Activated T-cell treated with anti-CD3 and anti-CD28 coated beads, Interleukin-2, amount 50 U/mL, for 4 hours (primary cell): Measurements from ENCODE around the gene PIK3CB. TPM values are rescaled to one million over a fixed set of nuclear protein-coding genes. Genes with fewer than 3 reads are reported as not detected.
"Not testable (repeated sequence)": the region's sequence is repeated elsewhere in the genome, so short reads cannot be mapped to it uniquely, and the experiment has no call there.

Experiments used
- ATAC-seq, 2 donors: fragments of 200-7000 bp; cut with Tn5 transposase; one replicate each; pipeline ENCODE4 v1.10.0; 2021
- DNase-seq: peaks from one replicate; pipeline ENCODE4 v3.0.0-alpha.2; 2020
- H3K27me3 Mint-ChIP-seq: one replicate; pipeline ENCODE4 v1.8.0; 2021; ENCODE audit warnings: low read depth, mixed read lengths
- H3K36me3 Mint-ChIP-seq: one replicate; pipeline ENCODE4 v1.8.0; 2022; ENCODE audit warnings: mixed read lengths; ENCODE audit not compliant: insufficient read depth
- H3K4me1 Mint-ChIP-seq: one replicate; pipeline ENCODE4 v1.8.0; 2021; ENCODE audit warnings: low read depth, mixed read lengths
- H3K4me3 Mint-ChIP-seq: one replicate; pipeline ENCODE4 v1.8.0; 2021; ENCODE audit warnings: mild to moderate bottlenecking, moderate library complexity, mixed read lengths
- H3K9me3 Mint-ChIP-seq: one replicate; pipeline ENCODE4 v1.8.0; 2021; ENCODE audit warnings: mixed read lengths
- total RNA-seq, 3 donors: library from RNA; stranded (reverse); gene quantifications; one replicate each; pipeline ENCODE4 v1.2.1, GENCODE V29; 2021

Gene PIK3CB
- total RNA-seq, 3 donors from 2014 or later, result 16.1 to 19.0 (median 17.9) TPM

DNA sequence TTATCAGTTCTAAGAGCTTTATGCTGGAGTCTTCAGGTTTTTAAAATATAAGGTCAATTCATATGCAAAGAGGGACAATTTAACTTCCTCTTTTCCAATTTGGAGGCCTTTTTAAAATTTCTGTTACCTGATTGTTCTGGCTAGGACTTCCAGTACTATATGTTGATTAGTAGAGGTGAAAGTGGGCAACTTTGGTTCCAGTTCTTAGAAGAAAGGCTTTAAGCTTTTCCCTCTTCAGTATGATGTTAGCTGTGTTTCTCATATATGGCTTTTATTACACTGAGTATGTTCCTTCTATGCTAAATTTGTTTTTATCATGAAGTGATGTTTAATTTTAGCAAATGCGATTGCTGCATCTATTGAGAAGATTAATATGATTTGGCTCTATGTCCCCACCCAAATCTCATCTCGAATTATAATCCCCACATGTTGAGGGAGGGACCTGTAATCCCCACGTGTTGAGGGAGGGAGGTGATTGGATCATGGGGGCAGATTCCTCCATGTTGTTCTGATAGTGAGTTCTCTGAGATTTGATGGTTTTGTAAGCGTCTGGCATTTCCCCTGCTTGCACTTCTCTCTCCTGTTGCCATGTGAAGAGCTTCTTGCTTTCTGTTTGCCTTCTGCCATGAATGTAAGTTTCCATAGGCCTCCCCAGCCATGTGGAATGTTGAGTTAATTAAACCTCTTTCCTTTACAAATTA lies 192.4 kb downstream of the PIK3CB start:
- H3K4me1 Mint-ChIP-seq, result no peaks in the 10 kb centered on the region
- ATAC-seq, result no peak
- H3K4me3 Mint-ChIP-seq, result no peak overlapping the region
- H3K9me3 Mint-ChIP-seq, result peaks cover 59% of the 10 kb centered on the region
- no peak for DNase-seq
- H3K36me3 Mint-ChIP-seq, result peaks cover 6% of the 10 kb centered on the region
- H3K27me3 Mint-ChIP-seq, result no peaks in the 10 kb centered on the region

DNA sequence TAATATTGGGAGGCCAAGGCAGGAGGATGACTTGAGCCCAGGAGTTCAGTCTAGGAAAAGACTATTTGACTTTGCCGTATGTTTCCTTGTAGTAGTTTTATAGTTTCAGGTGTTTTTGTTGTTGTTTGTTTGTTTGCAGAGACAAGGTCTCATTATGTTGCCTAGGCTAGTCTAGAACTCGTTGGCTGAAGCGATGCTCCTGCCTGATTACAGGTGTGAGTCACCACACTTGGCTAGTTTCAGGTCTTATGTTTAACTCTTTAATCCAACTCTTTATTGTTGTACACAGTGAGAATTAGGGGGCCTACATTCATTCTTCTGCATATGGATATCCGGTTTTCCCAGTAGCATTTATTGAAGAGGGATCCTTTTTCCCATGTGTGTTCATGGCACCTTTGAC lies 194.2 kb downstream of the PIK3CB start:
- ATAC-seq (no peak), DNase-seq (no peak)
- Mint-ChIP-seq H3K9me3 (peaks cover 46% of the 10 kb centered on the region), H3K36me3 (peaks cover 7% of the 10 kb centered on the region), H3K4me1 (no peaks in the 10 kb centered on the region), H3K27me3 (no peaks in the 10 kb centered on the region), H3K4me3 (no peak overlapping the region)

DNA sequence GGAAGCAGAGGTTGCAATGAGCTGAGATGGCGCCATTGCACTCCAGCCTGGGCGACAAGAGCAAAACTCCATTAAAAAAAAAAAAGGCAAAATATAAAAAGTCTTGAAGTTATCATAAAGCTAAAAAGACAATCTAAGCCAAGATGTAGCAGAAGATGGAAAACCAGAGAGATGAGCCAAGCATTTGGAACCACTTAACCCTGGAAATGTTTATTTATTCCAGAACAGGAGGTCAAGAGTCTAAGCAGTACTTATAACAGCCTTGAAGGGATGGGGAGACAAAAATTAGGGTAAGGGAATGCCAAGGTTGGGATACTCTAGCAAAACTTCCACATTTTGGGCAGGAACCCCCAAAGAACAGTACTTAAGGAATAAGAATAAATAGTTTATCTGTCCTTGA lies 196.1 kb downstream of the PIK3CB start:
- H3K36me3 Mint-ChIP-seq, result peaks cover 7% of the 10 kb centered on the region
- ATAC-seq (no peak), DNase-seq (no peak)
- peaks cover 32% of the 10 kb centered on the region for H3K9me3 Mint-ChIP-seq
- H3K4me3 Mint-ChIP-seq, result no peak overlapping the region
- no peaks in the 10 kb centered on the region for H3K4me1 Mint-ChIP-seq
- H3K27me3 Mint-ChIP-seq, result no peaks in the 10 kb centered on the region

DNA sequence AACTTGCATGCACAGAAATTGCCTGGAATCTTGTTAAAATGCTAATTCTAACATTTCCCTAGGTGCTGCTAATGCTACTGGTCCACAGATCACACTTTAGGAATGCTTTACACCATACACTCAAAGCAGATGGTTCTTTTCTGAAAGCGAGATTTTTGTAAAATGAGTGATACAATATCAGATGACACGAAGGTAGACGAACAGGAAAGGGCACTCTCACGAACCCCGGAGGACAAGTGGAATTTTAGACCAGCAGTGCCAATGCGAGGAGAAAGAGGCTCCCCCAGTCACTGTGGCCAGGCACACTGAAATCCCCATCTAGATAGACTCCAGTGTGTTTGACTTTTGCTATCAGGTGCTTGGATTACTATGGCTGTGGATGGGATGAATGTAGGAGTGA lies 205.2 kb downstream of the PIK3CB start:
- H3K9me3 Mint-ChIP-seq, result no peaks in the 10 kb centered on the region
- ATAC-seq (no peak), DNase-seq (no peak)
- H3K4me1 Mint-ChIP-seq, result no peaks in the 10 kb centered on the region
- no peak overlapping the region for H3K4me3 Mint-ChIP-seq
- no peaks in the 10 kb centered on the region for H3K27me3 Mint-ChIP-seq
- peaks cover 3% of the 10 kb centered on the region for H3K36me3 Mint-ChIP-seq

DNA sequence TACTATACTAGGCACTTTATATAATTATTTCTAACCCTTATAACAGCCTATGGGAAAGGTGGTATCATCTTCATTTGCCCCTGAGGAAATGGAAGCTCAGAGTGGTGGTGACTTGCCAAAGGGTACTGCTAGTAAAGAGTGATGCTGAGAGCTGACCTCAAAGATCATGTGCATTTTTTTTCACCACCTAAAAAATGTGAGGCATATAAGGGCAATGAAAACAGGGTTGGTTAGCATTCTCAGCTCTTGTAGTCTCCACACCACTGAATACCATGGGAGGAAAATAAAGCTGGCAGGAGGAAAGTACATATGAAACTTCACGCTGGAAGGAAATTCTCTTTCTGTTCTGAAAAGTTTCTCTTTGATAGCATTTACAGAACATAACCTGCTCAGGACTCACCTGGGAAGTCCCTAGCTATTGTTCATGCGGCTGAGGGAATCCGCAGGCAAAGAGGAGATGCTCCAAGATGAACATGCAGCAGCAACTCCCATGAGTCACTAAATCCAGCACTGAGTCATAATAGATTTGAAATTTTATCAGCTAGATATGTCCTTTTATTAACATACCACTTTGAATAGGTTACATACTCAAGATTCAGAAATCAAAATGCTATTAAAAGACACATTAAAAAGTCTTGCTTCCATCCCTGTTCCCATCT lies 208.9 kb downstream of the PIK3CB start:
- DNase-seq (no peak), ATAC-seq (no peak)
- no peaks in the 10 kb centered on the region for H3K4me1 Mint-ChIP-seq
- peaks cover 4% of the 10 kb centered on the region for H3K36me3 Mint-ChIP-seq
- no peaks in the 10 kb centered on the region for H3K9me3 Mint-ChIP-seq
- H3K4me3 Mint-ChIP-seq, result no peak overlapping the region
- H3K27me3 Mint-ChIP-seq, result no peaks in the 10 kb centered on the region

DNA sequence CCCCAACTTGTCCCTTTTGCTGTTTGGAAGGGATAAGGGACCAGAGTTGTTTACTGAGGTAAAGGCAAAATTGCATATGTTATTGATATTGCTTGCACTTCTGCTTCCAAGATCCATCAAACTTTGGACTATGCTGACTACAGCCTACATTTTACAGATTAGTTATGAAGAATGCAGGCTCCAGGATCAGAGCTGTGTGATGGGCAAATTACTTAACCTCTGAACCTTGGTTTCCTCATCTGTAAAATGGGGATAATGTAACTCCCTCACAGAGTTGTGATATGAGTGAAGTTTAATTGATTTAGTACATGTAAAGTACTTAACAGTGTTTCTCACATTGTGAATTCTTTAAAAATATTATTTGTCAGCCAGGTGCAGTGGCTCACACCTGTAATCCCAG lies 210.2 kb downstream of the PIK3CB start:
- Mint-ChIP-seq H3K4me1 (no peaks in the 10 kb centered on the region), H3K36me3 (peaks cover 2% of the 10 kb centered on the region), H3K4me3 (no peak overlapping the region), H3K27me3 (no peaks in the 10 kb centered on the region), H3K9me3 (no peaks in the 10 kb centered on the region)
- ATAC-seq, result no peak
- no peak for DNase-seq

DNA sequence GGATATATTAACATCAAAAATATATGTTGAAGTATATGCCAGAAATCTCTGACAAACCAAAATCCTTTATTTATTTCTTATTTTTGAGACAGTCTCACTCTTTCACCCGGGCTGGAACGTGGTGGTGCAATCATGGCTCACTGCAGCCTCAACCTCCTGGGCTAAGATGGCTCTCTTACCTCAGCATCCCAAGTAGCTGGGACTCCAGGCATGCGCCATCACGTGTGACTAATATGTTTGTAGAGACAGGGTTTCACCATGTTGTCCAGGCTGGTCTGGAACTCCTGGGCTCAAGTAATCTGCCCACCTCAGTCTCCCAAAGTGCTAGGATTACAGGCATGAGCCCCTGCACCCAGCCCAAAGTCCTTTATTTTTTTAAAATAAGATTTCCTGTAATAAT lies 214.3 kb downstream of the PIK3CB start:
- ATAC-seq, result no peak
- no peak overlapping the region for H3K4me3 Mint-ChIP-seq
- no peaks in the 10 kb centered on the region for H3K4me1 Mint-ChIP-seq
- H3K27me3 Mint-ChIP-seq, result no peaks in the 10 kb centered on the region
- peaks cover 2% of the 10 kb centered on the region for H3K36me3 Mint-ChIP-seq
- no peak for DNase-seq
- H3K9me3 Mint-ChIP-seq, result no peaks in the 10 kb centered on the region

DNA sequence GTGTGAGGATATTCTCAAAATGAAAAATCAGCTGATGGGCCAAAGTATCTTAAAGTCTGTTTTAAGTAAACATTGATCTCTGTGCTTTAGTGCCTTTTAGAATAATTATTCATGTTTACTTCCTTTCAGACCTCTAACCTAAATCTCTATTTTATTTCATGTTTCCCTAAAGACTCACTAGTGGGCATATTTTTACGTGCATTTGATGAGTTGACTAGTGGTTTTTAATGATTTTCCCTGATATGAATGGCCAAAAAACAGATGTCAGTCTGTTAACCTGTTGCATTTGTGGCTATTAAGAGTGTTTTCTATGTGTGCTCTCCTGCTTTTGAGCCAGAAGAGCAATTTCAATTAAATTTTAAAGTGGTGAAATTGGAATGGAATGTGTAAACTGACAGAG lies 219.3 kb downstream of the PIK3CB start:
- ATAC-seq (no peak), DNase-seq (no peak)
- Mint-ChIP-seq H3K4me1 (no peaks in the 10 kb centered on the region), H3K4me3 (no peak overlapping the region), H3K9me3 (no peaks in the 10 kb centered on the region), H3K27me3 (no peaks in the 10 kb centered on the region), H3K36me3 (peaks cover 1% of the 10 kb centered on the region)

DNA sequence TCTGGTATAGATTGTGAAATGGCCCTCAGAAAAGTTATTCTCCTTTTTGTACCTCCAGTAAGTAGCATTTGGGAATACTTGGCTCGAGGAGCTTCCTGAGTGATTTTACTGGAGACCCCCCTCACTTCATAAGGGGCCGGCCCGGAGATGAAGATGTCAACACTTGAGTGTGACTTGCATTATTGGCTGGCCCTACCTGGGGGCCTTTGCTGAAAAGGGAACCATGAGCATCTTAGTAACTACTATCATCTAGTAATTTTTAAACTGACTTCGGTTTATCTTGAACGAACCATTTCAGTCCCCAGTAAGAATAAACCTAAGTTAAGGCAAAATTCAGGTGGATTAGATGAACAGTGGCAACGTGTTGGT lies 224.8 kb downstream of the PIK3CB start:
- H3K36me3 Mint-ChIP-seq, result peaks cover 1% of the 10 kb centered on the region
- no peak for ATAC-seq
- no peak for DNase-seq
- H3K4me3 Mint-ChIP-seq, result peak overlapping the region; percentile 84
- H3K27me3 Mint-ChIP-seq, result no peaks in the 10 kb centered on the region
- H3K4me1 Mint-ChIP-seq, result peaks cover 12% of the 10 kb centered on the region
- no peaks in the 10 kb centered on the region for H3K9me3 Mint-ChIP-seq

DNA sequence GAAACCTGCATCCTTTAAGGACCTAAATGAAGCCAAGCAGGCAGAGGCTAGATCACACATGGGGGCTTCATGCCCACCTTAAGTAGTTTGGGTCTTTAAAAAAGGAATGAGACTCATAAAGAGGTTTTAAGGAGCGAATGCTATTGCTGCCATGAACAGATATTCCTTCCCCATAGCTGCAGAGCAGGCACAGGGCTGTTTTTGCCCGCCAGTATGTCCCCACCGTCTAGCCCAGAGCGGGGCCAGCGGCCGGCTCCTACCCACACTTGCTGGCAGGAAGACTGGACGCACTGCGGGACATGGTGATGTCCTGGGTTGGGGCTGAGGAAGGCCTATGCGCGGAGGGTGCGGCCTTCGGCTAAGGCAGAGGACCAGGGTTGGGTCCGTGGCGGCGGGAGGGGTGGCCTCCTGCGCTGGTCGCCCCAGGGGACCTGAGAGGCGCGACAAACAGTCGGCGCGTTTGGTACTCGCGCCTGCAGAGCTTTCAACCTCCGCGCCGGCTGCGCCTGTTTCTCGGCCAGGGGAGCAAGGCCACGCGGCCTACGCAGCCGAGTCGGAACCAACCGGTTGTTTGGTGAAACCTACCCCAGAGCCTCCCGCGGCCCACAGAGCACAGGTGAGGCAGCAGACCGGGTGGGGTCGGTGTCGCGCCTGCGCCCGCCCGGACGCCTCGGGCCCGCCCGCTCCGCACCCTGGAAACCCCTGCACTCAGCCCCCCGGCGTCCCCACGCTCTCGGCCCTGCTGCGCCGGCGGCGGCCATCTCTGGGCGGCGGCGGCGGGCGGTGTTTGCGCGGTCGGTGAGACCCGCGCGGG lies 226.2 kb downstream of the PIK3CB start, which contains the start of gene FAIM:
Gene FAIM (plus strand): TSS at position 450 of the 814 bp plus-strand sequence. CDS start 10,956 bp downstream, outside the sequence.
- no peaks in the 10 kb centered on the region for H3K27me3 Mint-ChIP-seq
- ATAC-seq, result peak; percentile 87 to 89
- H3K36me3 Mint-ChIP-seq, result peaks cover 2% of the 10 kb centered on the region
- H3K4me1 Mint-ChIP-seq, result peaks cover 12% of the 10 kb centered on the region
- no peaks in the 10 kb centered on the region for H3K9me3 Mint-ChIP-seq
- peak within 1 kb of the TSS; percentile 84 for H3K4me3 Mint-ChIP-seq
- peak; percentile 64 for DNase-seq

DNA sequence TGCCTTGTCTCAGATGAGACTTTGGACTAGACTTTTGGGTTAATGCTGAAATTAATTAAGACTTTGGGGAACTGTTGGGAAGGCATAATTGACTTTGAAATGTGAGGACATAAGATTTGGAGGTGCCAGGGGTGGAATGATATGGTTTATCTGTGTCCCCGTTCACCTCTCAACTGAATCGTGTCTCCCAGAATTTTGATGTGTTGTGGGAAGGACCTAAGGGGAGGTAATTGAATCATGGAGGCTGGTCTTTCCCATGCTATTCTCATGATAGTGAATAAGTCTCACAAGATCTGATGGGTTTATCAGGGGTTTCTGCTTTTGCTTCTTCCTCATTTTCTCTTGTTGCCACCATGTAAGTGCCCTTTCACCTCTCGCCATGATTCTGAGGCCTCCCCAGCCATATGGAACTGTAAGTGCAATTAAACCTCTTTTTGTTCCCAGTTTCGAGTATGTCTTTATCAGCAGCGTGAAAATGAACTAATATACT lies 230.6 kb downstream of the PIK3CB start:
- not testable (repeated sequence) for DNase-seq, H3K4me3 Mint-ChIP-seq, H3K36me3 Mint-ChIP-seq, ATAC-seq, H3K9me3 Mint-ChIP-seq, H3K4me1 Mint-ChIP-seq, H3K27me3 Mint-ChIP-seq

Other genes starting within 250 kb of the PIK3CB start
- gene CEP70, start 240.7 kb downstream of the PIK3CB start, total RNA-seq, result 1 to 10 TPM; 5.1 to 7.0 (median 5.2) TPM
- gene FAIM, start 226.2 kb downstream of the PIK3CB start, total RNA-seq, result 1 to 10 TPM; 3.0 to 4.7 (median 4.4) TPM
- under 1 TPM in 1 of 3 donors, not detected in 2; 0.05 TPM for gene FOXL2, start 112.2 kb upstream of the PIK3CB start, total RNA-seq
- gene FOXL2NB, start 112.3 kb upstream of the PIK3CB start, total RNA-seq, result not detected
- gene PRR23A, start 171.3 kb upstream of the PIK3CB start, total RNA-seq, result not detected
- not detected for gene PRR23B, start 186.0 kb upstream of the PIK3CB start, total RNA-seq
- not detected for gene PRR23C, start 210.0 kb upstream of the PIK3CB start, total RNA-seq